GM19468 (cell line): ENCODE measurements around the gene TM2D1.

ENCODE experiments used
- ATAC-seq: cut with Tn5 transposase; IDR thresholded peaks from one replicate; pipeline ENCODE4 v1.9.1; 2021; ENCODE audit warnings: mild to moderate bottlenecking, moderate library complexity, moderate number of reproducible peaks; ENCODE audit not compliant: unreplicated experiment; ENCODE audit errors: extremely low read depth

The TM2D1 gene

GRCh38 chr1:61647142-61647541 is 77.8 kb downstream of the TM2D1 start:
- no peak for ATAC-seq

- no peak for ATAC-seq
Observed at GRCh38 chr1:61645476-61645875, 79.5 kb downstream of the TM2D1 start.

GRCh38 chr1:61644303-61644702 is 80.6 kb downstream of the TM2D1 start:
- ATAC-seq: no peak

- ATAC-seq: no peak
Observed at GRCh38 chr1:61642475-61643232, 82.3 kb downstream of the TM2D1 start.

GRCh38 chr1:61641578-61642336 is 83.2 kb downstream of the TM2D1 start:
- ATAC-seq: peak; percentile 74

GRCh38 chr1:61640531-61641530 is 84.1 kb downstream of the TM2D1 start:
- ATAC-seq: no peak

- ATAC-seq: no peak
Observed at GRCh38 chr1:61639608-61640336, 85.2 kb downstream of the TM2D1 start.

GRCh38 chr1:61638911-61639605 is 85.9 kb downstream of the TM2D1 start:
- no peak for ATAC-seq

- no peak for ATAC-seq
Observed at GRCh38 chr1:61638296-61638695, 86.6 kb downstream of the TM2D1 start.

GRCh38 chr1:61637470-61637869 is 87.5 kb downstream of the TM2D1 start:
- no peak for ATAC-seq

GRCh38 chr1:61636814-61637213 is 88.1 kb downstream of the TM2D1 start:
- no peak for ATAC-seq

- ATAC-seq: no peak
Observed at GRCh38 chr1:61636376-61636775, 88.6 kb downstream of the TM2D1 start.

GRCh38 chr1:61635557-61635956 is 89.4 kb downstream of the TM2D1 start:
- no peak for ATAC-seq

- no peak for ATAC-seq
Observed at GRCh38 chr1:61631436-61631835, 93.5 kb downstream of the TM2D1 start.
